Activated CD8-positive, alpha-beta memory T cell treated with anti-CD3 and anti-CD28 coated beads for 24 hours (primary cell): Measurements from ENCODE around the gene MCTP2.

Source experiments
- DNase-seq: peaks from one replicate; pipeline ENCODE4 v3.0.0-alpha.2; 2020

Gene MCTP2

DNA sequence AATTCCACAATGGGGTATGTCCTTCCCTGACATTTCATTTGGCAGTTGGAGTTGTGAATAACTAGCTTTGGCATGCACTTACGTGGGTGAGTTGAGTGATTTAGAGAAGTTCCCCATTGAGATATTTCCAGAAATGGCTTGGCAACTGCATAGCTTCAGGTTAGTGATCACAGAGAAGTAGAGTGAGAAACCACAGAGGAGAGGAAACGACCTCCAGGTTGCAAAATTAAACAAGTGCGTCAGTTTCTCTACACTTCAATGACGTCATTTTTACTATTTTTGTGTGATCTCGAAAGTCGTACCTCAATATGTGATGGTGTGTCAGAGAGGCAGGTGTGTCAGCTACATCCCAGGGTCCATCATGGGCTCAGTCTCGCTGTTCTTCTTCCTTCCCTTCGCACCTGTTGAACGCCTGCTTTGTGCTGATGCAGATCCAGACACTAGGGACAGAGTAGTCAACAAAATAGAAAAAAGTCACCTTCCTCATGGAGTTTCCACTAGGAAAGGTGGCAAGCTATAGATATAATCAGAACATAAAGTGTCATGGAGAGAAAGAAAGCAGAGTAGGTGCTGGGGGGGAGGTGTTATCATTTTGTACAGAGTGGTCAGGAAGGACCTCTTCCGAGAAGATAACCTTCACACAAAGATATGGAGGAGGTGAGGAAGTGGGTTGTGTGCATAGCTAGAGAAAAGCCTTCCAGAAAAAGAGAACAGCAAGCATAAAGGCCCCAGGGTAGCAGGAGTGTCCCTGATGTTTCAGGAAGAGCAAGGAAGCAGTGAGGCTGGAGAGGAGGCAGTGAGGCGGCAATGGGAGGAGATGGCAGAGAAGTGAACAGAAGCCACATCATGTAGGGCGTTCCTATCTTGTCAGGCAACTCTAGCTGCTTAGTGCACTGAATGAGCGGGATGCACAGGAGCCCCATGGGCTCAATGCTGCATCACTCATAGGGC, 75.6 kb downstream of the MCTP2 start:
- DNase-seq = peak; percentile 62

- no peak for DNase-seq
These were observed 81.6 kb downstream of the MCTP2 start for GRCh38 chr15:94312946-94313345.

DNA sequence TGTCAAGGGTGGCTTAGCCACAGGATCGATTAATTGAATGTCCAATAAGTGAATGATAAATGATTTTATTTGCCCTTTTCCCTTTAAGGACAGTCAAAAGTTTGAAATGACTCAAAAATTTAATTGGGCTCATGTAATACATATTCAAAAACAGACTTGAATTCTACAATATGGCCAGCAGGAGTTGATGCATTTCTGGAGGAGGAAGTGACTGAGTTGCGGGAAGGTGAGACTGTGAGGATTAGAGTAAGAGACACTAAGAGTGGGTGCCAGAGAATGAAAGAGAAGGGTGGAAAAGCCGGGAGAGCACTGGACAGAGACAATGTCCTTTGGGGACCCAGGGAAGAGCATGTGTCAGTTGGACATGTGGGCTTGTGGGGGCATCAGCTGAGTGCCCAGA, 83.3 kb downstream of the MCTP2 start:
- DNase-seq = no peak

GRCh38 chr15:94317211-94317610, 85.8 kb downstream of the MCTP2 start:
- DNase-seq = no peak

GRCh38 chr15:94322141-94322540, 90.8 kb downstream of the MCTP2 start:
- DNase-seq = no peak

DNA sequence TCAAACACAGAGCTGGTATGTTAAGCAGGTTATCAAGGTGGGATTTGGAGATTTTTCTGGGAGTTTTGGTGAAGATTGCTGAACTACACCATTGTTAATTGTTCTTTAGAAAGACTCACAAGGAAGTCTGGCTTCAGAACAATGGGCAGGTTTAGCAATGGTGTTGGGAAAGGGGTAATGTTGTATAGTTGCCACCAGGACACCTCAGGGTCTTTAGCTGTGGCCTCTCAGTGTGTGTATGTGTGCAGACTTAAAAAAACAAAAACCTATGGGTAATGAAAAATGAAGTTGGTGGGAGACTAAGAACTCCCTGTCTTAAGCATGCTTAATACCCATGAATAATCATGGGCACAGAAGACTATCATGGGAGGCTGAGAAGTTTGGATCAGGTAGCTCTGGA, 91.7 kb downstream of the MCTP2 start:
- DNase-seq = no peak

DNA sequence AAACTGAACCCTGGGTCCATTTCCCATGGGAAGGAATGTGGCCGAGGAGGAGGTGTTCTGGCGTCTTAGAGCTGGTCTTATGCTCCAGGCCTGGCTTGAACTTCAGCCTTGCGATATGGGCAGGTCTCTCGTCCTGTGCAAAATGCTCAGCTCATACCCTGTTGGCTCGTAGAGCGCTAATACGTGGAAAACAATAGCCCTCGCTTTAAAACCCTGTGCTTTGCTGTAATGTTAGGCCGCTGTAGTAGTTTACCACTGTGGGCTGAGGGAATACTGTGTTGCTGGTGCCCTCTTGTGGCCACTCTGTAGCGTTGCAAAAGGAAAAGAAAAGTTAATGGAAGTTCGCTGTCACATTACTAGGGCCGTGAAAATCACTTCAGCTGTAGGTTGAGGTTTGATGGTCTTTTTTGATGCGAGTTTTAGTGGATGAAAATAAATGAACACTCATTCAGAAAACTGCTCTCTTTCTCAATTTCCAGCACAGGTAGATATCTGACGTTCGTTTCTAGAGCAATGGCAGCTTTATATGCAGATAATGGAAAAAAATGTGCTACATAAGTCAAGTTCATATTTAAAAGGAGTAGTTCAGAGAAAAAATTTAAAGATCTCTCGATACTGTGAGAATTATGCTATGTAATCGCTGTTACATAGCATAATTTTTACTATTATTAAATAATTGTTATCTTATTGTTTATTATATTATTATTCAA, 92.9 kb downstream of the MCTP2 start:
- peak; percentile 75 for DNase-seq

DNA sequence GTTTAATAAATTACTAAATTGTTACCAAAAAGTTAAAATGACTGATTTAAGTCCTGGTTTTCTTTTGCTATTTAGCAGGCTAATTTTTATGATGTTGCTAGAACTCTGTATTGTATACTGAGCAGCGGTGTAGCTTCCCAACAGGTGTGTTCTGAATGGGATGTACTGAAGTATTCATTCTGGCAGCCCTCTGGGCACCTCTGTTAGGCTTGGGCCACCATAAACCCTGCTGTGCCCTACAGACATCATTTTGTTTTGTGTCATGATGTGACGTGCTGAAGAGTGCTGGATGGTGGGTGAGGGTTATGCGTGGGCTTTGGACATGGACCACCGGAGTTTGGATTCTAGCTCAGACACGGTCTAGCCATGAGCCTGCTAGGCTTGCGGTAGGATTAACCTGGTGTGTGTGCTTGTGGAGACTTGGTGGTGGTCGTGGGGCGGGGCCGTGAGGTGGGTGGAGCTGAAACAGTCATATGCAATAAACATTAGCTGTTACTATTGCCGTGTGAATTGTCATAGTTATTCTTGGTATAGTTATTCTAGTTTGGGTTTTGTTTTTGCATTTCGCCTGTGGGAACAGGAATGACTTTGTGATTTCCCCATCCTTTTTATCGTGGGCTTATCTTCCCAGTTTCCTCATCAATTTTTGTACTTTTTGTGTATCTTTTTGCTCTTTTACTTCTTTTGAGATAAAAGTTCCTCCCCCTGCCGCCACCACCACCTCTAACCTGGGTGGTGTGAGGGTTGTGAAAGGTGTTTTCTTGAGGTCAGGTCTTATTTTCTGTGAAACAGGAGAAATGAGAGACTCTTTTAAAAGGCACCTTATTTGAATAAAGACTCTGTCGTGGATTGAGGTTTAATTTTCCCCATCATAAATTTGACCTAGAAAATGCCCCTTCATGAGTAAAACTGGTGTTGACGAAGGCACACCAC, 93.7 kb downstream of the MCTP2 start:
- DNase-seq = peak; percentile 62

- no peak for DNase-seq
These were observed 96.1 kb downstream of the MCTP2 start for GRCh38 chr15:94327356-94327936.

DNA sequence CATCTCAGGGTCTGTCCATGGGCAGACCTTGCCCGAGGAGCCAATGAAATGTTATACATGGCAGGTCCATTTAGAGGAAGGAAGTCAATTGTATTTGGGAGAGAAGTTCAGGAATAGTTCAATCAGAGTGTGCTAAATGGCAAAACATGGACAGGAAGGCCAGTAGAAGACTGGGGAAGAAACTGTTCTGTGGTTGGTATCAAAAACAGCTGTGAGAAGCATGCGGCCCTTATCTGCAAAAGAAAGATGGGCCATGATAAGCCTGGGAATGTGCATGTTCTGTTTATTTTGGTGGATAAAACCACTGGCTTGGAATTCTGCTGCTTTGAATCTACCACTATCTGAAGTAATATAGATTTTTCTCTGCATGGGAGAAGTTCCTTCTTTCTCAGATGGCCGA, 100.4 kb downstream of the MCTP2 start:
- no peak for DNase-seq

- no peak for DNase-seq
These were observed 104.3 kb downstream of the MCTP2 start for GRCh38 chr15:94335616-94336015.

DNA sequence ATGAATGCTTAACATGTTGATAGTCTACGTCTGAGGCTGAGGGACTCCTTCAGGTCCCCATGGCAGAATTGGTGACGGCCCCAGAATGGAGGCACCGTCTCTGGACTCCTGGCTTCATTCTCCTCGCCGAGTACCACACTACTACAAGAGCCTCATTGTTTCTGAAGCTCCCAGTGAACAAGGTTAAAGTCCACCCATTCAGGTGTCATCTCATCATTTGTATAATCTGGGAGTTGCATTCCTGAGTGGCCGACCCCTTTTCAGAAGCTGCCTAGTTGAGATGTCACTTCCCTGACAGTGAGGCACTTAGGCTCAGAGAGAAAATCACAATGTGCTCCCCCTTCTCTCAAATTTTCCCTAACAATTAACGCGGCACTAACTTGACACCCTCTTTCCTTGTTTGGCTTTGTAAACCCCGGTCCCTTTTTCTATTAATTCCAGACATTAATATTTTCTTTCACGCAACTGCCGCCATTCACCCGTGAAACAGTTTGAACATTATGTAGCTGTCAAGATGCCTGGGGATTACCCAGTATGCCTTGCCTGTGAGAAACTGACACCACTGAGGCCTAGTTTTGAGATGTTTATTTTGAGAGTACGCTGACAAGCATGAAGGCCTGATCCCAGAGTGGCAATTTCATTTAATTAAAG, 105.6 kb downstream of the MCTP2 start:
- no peak for DNase-seq

- DNase-seq = no peak
These were observed 107.0 kb downstream of the MCTP2 start for GRCh38 chr15:94338243-94338846.

GRCh38 chr15:94346282-94346681, 114.9 kb downstream of the MCTP2 start:
- DNase-seq = no peak

GRCh38 chr15:94348084-94348483, 116.7 kb downstream of the MCTP2 start:
- DNase-seq = no peak

- DNase-seq = no peak
These were observed 119.7 kb downstream of the MCTP2 start for GRCh38 chr15:94351031-94351535.

- DNase-seq = no peak
These were observed 121.5 kb downstream of the MCTP2 start for GRCh38 chr15:94352636-94353487.

DNA sequence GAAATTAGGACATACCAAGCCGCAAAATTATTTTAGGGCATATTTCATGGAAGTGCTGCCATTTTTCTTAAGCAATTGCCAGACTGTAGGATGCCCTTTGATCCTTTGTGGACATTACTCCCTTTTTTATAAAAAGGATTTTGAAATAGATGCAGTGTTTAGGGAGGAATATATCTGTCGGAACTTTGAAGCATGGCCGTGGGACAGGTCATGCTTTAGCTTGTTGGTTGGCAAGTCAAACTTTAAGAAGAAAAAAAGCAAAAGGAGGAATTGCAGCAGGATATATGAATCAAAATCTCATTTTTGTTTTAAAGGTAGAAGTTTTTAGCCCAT, 122.1 kb downstream of the MCTP2 start:
- DNase-seq = no peak

- no peak for DNase-seq
These were observed 123.3 kb downstream of the MCTP2 start for GRCh38 chr15:94354655-94355054.

DNA sequence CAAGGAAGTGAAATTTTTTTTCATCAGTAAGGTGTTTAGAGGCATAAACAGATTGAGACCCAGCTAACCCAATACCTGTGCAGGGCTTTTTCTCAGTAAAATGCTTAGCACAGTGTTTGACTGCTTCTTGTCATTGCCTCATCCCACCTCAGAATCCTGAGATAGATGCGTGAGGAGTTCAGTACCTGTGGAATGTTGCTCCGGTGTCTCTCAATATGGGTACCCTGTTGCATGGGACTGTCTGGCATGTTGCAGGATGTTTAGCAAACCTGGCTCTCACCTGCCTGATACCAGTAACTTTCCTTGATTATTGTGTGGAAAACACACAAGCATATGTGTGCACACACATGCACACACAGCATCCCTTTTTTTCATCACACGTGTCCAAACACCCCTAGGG, 128.4 kb downstream of the MCTP2 start:
- DNase-seq = no peak

DNA sequence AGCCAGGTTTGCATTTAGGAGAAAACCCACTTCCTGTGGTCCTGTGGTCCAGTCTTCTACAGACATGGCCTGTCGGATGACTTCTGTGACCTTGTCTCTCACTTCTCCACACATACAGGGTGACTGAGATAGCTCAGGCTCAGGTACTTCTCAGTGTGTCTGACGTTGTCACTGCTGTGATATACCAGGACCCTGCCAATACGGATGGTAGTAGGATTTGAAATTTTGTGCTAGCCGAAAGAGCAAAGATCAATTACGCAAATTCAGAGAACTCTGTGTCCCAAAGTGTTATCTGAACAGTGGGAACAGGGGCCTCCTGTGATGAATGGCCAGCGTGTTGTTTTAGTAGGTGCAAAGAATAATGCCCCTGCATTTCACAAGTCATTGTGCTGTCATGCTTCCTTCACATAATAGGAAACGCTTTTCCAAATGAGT, 128.9 kb downstream of the MCTP2 start:
- no peak for DNase-seq
